CD4-positive, alpha-beta T cell treated with Interferon alpha-2 for 1 hour (primary cell): Measurements from ENCODE around the gene ARMCX6.
"Not testable (repeated sequence)": the region's sequence is repeated elsewhere in the genome, so short reads cannot be mapped to it uniquely, and the experiment has no call there.

ENCODE experiments used
- DNase-seq, 2 donors: peaks; one replicate each; pipeline ENCODE4 v3.0.0-alpha.2; 2020 to 2022

ARMCX6 gene

GRCh38 chrX:101617211-101618191 lies at the start of gene ARMCX6:
TSS of gene ARMCX6 (minus strand) at chrX:101618000. CDS start at chrX:101616620, 1,380 bp downstream.
- peak; percentile 82 for DNase-seq

DNA sequence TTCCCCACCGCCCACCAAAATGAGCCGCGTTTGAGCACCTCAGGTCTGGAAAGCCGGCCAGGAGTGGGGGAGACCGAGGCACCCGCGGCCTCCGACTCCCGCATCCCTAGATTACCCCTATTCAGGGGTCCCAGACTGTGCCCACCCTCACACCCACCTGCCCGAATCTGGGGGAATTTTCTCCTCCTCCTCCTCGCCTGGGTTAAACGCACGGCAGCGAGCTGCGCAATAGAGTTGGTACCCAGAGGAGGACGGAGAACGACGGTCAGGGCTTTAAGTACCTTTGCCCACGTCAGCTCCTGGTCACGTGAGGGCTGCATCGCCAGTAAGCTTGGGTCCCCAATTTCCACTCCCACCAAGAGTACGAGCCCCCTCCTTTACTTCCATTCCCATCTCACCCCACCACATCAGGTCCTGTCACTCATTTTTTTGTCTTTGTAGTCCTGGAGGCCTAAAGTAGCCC lies 41.8 kb upstream of the ARMCX6 start, which contains the start of gene ARMCX2:
Gene ARMCX2 (minus strand): TSS at position 250 of the 463 bp plus-strand sequence. CDS start 2,262 bp downstream, outside the sequence.
- peak in 1 of 2 donors; percentile 22 for DNase-seq

GRCh38 chrX:101658661-101659491 lies 41.1 kb upstream of the ARMCX6 start:
- peak; percentile 29 to 58 for DNase-seq

DNA sequence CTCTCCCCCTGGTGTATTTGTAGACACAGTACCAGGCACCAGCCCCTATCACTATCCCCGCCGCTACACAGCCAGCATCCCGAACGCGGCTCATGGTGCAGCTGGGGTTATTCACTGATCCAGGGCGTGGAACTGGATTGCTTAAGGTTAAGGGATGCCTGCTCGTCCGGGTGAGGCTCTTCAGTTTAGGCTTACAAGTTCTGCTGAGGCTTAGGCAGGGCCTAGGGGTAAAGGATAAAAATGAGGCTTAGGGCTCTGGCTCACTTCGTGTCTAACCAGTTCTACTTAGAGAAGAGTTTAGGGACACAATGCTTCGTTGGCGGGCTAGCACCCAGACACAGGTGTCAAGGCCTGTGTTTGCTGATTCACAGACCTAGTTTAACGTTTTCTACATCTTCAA lies 39.7 kb upstream of the ARMCX6 start:
- no peak for DNase-seq

DNA sequence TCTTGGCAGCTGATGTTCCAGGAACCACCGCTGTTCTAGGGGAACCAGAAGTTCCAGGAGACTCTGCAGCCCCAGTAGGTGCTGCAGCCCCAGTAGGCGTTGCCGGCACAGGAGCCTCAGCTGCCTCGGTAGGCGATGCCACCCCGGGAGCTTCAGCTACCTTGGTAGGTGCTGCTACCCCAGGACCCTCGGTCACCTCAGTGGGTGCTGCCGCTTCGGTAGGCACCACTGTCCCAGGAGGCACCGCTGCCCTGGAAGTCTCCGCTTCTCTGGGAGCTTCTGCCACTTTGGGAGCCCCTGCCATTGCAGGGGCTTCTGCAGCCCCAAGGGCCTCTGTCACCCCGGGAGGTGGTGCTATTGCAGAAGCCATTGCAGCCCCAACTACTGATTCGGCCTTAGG lies 39.0 kb upstream of the ARMCX6 start:
- no peak for DNase-seq

DNA sequence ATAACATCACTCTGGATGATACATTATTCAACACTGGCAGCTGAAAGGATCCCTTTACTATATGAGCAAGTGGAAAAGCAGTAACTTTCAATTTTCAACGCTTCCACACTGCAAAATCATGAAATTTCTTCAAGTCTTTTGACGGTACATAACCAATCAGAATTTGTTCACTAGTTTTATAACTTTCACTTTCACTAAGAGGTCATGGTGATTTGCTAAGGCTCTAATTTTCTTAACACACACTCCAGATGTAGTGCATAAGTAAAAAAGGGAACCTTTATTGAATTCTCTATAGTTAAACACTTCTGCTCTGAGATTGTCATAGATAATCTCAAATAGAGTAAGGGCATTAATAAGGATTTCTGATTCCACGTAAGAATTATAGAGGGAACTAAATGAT lies 37.7 kb upstream of the ARMCX6 start:
- peak in 1 of 2 donors; percentile 15 for DNase-seq

GRCh38 chrX:101647716-101648115 lies 29.9 kb upstream of the ARMCX6 start:
- not testable (repeated sequence) for DNase-seq

DNA sequence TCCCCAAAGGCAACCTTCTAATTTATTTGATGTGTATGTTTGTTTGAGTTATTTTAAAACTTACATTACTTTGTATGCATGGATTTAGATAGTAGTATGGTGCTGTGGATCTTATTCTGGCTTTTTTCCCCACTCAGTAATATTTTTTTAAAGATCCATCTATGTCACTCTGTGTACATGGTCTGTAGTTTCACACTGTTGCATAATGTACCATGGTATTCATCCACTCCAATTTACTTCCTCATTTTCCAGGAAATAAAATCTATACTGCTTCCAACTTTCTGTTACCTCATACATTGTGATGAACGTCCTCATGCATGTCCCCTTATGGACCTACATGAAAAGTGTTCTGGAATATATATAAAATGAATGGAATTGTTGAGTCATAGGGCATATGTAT lies 24.3 kb upstream of the ARMCX6 start:
- DNase-seq = no peak

DNA sequence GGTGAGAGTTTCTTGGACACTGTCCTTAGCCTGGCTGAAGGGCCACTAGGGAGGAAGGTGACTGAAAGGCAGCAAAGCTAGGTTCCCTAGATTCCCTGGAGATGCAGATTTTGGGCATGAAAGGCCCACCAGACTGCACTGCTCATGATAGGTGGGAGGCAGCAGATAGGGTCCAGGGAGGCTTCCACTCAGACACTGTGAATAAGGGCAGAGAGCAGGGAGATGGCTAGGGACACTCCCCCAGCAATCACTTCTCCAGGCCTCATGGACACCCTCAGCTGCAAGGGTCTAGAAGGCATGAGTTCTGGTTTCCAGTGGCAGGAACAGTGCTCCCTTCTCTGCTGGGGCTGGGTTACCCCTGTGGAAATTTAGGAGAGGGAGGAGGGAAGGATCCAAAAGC lies 21.8 kb upstream of the ARMCX6 start:
- no peak for DNase-seq

DNA sequence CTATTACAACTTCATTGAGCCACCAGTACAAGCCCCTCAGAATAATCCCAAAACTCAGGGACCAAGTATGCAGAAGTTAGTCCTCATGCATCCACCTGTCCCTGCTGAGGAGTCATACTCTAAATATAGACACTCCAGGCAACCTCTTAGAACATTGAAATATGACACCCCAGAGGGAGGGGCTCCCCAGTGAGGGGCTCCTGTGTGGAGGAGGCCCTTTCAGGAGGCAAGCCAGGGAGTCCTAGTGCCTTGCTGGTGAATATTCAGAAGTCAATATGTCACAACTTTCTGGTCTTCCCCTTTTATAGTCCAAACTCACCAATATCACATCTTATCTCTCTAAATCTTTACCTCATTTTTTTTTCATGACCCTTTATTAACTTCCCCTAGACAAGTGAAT lies 1.6 kb upstream of the ARMCX6 start:
- no peak for DNase-seq

DNA sequence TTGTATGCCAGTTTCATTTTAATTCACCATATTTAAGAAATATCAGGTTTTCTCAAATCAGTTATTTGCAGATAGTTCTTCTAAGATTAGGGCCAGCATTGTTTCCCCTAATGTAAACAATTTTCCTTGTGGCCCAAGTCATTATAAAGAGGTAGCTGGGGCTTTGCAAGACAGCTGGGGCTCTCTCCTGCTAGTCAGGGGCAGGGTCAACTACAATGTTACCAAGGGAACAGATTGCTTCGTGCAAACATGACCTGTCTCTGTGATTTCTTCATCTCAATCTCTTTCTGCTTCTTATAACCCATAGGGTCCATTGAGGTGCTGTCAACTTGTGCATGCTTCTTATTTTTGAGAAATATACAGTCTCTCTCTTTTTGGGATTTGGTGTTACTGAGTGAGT lies 12.1 kb downstream of the ARMCX6 start:
- no peak for DNase-seq

- no peak for DNase-seq
These were observed 12.7 kb downstream of the ARMCX6 start for GRCh38 chrX:101605146-101605545.

GRCh38 chrX:101602077-101602476 lies 15.7 kb downstream of the ARMCX6 start:
- no peak for DNase-seq

DNA sequence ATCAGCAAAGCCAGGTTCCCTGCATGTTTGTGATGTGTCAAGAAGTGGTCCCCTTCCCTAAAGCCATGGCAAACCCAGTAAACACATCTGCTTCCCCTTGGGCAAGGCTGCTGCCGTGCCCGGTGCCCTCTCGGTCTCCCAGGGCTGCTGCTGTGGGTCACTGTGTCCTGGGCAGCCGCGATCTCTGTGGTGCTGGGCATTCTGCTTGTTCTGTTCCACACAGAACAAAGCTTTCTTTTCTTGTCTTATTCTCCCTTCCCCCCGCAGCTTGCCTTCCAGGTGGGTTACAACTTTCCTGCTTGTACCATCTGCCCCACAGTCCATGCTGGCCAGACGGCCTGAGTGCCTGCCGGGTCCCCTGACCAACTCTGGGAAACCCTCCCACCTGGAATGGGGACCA lies 18.2 kb downstream of the ARMCX6 start:
- DNase-seq = not testable (repeated sequence)

- DNase-seq = peak; percentile 46 to 71
These were observed 21.9 kb downstream of the ARMCX6 start for GRCh38 chrX:101595739-101596419.
